Astrocyte (in vitro differentiated cells and primary cell): ENCODE results near the gene MYO3B. TPM values are rescaled to one million over a fixed set of nuclear protein-coding genes. Genes with fewer than 3 reads are reported as not detected.

Source experiments
- DNase-seq: peaks from one replicate; pipeline ENCODE4 v3.0.0-alpha.2; 2010; ENCODE audit warnings: low read depth
- FAIRE-seq: peaks from 2 replicates; lab custom pipeline; 2011; peaks lifted over from hg19 to GRCh38; lab: Jason Lieb, UNC
- H2AFZ ChIP-seq: 2 replicates; pipeline ENCODE4 v1.6.0; 2012; ENCODE audit warnings: low read depth, low read length, inconsistent platforms
- H3K27ac ChIP-seq: 2 replicates; pipeline ENCODE4 v1.5.1; 2011; ENCODE audit warnings: low read depth, low read length, inconsistent platforms
- H3K27me3 ChIP-seq: 2 replicates; pipeline ENCODE4 v1.6.0; 2011; ENCODE audit warnings: low read length, inconsistent platforms; ENCODE audit not compliant: insufficient read depth
- H3K36me3 ChIP-seq: 2 replicates; pipeline ENCODE4 v1.5.1; 2011; ENCODE audit warnings: low read length, inconsistent platforms; ENCODE audit not compliant: insufficient read depth
- H3K4me1 ChIP-seq: 2 replicates; pipeline ENCODE4 v1.5.1; 2011; ENCODE audit warnings: low read length, inconsistent platforms; ENCODE audit not compliant: insufficient read depth
- H3K4me2 ChIP-seq: 2 replicates; pipeline ENCODE4 v1.6.0; 2012; ENCODE audit warnings: low read length, inconsistent platforms
- H3K4me3 ChIP-seq: 2 replicates; pipeline ENCODE4 v1.5.1; 2011; ENCODE audit warnings: low read depth, mild to moderate bottlenecking, low read length, inconsistent platforms; ENCODE audit not compliant: insufficient read depth
- H3K79me2 ChIP-seq: 2 replicates; pipeline ENCODE4 v1.6.0; 2012; ENCODE audit warnings: mild to moderate bottlenecking, low read length, inconsistent platforms; ENCODE audit not compliant: insufficient read depth
- H3K9ac ChIP-seq: 2 replicates; pipeline ENCODE4 v1.6.0; 2012; ENCODE audit warnings: mild to moderate bottlenecking, low read length, inconsistent platforms
- H3K9me3 ChIP-seq: 2 replicates; pipeline ENCODE4 v1.5.1; 2012; ENCODE audit warnings: low read depth, mild to moderate bottlenecking, low read length, inconsistent platforms; ENCODE audit not compliant: insufficient read depth
- H4K20me1 ChIP-seq: 2 replicates; pipeline ENCODE4 v1.6.0; 2012; ENCODE audit warnings: low read length, inconsistent platforms; ENCODE audit not compliant: insufficient read depth
- H3K27ac Mint-ChIP-seq: one replicate; pipeline ENCODE4 v1.8.0; 2021; ENCODE audit warnings: mild to moderate bottlenecking, mixed read lengths; ENCODE audit not compliant: unreplicated experiment
- H3K27me3 Mint-ChIP-seq: one replicate; pipeline ENCODE4 v1.8.0; 2021; ENCODE audit warnings: low read depth, mixed read lengths; ENCODE audit not compliant: unreplicated experiment
- H3K36me3 Mint-ChIP-seq: one replicate; pipeline ENCODE4 v1.8.0; 2021; ENCODE audit warnings: low read depth, mixed read lengths; ENCODE audit not compliant: unreplicated experiment
- H3K4me1 Mint-ChIP-seq: one replicate; pipeline ENCODE4 v1.8.0; 2021; ENCODE audit warnings: low read depth, mixed read lengths; ENCODE audit not compliant: unreplicated experiment
- H3K4me3 Mint-ChIP-seq: one replicate; pipeline ENCODE4 v1.8.0; 2021; ENCODE audit warnings: mild to moderate bottlenecking, moderate library complexity, mixed read lengths; ENCODE audit not compliant: unreplicated experiment
- H3K9me3 Mint-ChIP-seq: one replicate; pipeline ENCODE4 v1.8.0; 2021; ENCODE audit warnings: mild to moderate bottlenecking, mixed read lengths; ENCODE audit not compliant: unreplicated experiment
- EZH2 ChIP-seq: IDR thresholded peaks from 2 replicates; pipeline ENCODE4 v1.6.1; 2012; ENCODE audit warnings: mild to moderate bottlenecking, low read length, inconsistent platforms; ENCODE audit not compliant: insufficient read depth
- total RNA-seq: library from RNA; stranded (reverse); gene quantifications from 2 replicates; pipeline ENCODE4 v1.2.1, GENCODE V29; 2021
- TF ChIP-seq, protein P1 (sequence below): IDR thresholded peaks from 2 replicates; pipeline ENCODE4 v1.5.1; 2011; ENCODE audit warnings: low read depth, mild to moderate bottlenecking, inconsistent platforms, low read length, moderate library complexity; ENCODE audit not compliant: insufficient read depth

Gene MYO3B
- total RNA-seq, 1 donor from 2014 or later = not detected

DNA sequence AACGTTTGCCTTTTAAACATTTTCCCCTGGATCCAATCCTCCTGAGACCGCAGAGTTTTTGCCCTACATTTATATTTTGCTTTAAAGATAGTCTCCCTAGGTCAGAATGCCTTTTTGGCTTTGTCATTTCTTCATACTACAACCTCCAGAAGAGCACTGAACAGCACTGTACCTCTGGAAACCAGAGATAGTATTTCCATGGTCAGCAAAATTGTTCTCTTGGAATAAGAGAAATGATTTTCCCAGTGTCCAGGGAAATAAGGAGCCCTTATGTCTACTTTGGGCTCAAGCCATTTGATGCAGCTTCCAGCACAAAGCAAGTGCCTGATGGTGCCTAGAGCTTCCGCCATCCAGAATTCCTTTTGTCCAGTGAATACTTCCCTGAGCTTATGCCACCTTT, 461.7 kb downstream of the MYO3B start:
- H3K4me3 ChIP-seq = no peak overlapping the region
- H3K27ac ChIP-seq = no peak overlapping the region
- TF ChIP-seq, protein P1, sequence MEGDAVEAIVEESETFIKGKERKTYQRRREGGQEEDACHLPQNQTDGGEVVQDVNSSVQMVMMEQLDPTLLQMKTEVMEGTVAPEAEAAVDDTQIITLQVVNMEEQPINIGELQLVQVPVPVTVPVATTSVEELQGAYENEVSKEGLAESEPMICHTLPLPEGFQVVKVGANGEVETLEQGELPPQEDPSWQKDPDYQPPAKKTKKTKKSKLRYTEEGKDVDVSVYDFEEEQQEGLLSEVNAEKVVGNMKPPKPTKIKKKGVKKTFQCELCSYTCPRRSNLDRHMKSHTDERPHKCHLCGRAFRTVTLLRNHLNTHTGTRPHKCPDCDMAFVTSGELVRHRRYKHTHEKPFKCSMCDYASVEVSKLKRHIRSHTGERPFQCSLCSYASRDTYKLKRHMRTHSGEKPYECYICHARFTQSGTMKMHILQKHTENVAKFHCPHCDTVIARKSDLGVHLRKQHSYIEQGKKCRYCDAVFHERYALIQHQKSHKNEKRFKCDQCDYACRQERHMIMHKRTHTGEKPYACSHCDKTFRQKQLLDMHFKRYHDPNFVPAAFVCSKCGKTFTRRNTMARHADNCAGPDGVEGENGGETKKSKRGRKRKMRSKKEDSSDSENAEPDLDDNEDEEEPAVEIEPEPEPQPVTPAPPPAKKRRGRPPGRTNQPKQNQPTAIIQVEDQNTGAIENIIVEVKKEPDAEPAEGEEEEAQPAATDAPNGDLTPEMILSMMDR = no peak
- TF ChIP-seq EZH2 = no peak
- H3K9me3 ChIP-seq = no peaks in the 10 kb centered on the region
- no peak overlapping the region for H3K9ac ChIP-seq
- H3K27me3 Mint-ChIP-seq = peaks cover 3% of the 10 kb centered on the region
- H3K36me3 ChIP-seq = no peaks in the 10 kb centered on the region
- H3K27me3 ChIP-seq = no peaks in the 10 kb centered on the region
- FAIRE-seq = no peak
- H3K4me3 Mint-ChIP-seq = no peak overlapping the region
- DNase-seq = no peak
- H2AFZ ChIP-seq = no peak overlapping the region
- no peaks in the 10 kb centered on the region for H3K4me1 Mint-ChIP-seq
- H3K27ac Mint-ChIP-seq = no peak overlapping the region
- H3K9me3 Mint-ChIP-seq = peaks cover 2% of the 10 kb centered on the region
- H3K4me1 ChIP-seq = no peaks in the 10 kb centered on the region
- no peaks in the 10 kb centered on the region for H4K20me1 ChIP-seq
- H3K79me2 ChIP-seq = no peaks in the 10 kb centered on the region
- no peak overlapping the region for H3K4me2 ChIP-seq
- no peaks in the 10 kb centered on the region for H3K36me3 Mint-ChIP-seq

DNA sequence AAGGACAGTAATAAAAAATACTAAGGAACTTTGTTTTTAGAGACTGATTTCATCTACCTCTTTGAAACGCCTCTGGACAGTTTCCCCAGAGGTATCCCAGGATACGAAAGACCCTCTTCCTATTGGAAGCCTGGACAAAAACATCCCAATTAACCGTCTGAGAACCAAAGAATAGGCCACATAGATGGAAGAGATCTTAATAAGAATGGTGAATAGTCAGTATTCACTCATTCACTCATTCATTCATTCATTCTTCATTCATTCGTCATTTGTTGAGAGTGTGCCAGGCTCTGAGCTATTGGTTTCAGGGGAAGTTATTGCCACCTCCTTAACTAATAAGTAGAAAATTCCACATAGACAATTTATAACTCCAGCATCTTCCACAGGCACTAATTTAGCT, 464.0 kb downstream of the MYO3B start:
- no peaks in the 10 kb centered on the region for H3K4me1 ChIP-seq
- no peaks in the 10 kb centered on the region for H4K20me1 ChIP-seq
- FAIRE-seq (no peak), DNase-seq (no peak)
- Mint-ChIP-seq H3K27me3 (peaks cover 6% of the 10 kb centered on the region), H3K36me3 (no peaks in the 10 kb centered on the region), H3K4me3 (no peak overlapping the region), H3K4me1 (no peaks in the 10 kb centered on the region), H3K9me3 (no peaks in the 10 kb centered on the region), H3K27ac (no peak overlapping the region)
- no peak overlapping the region for H3K4me3 ChIP-seq
- no peak overlapping the region for H3K27ac ChIP-seq
- no peak overlapping the region for H3K4me2 ChIP-seq
- no peaks in the 10 kb centered on the region for H3K79me2 ChIP-seq
- no peak overlapping the region for H3K9ac ChIP-seq
- H3K36me3 ChIP-seq = no peaks in the 10 kb centered on the region
- no peaks in the 10 kb centered on the region for H3K9me3 ChIP-seq
- no peak overlapping the region for H2AFZ ChIP-seq
- TF ChIP-seq, protein P1 = no peak
- TF ChIP-seq EZH2 = no peak
- H3K27me3 ChIP-seq = no peaks in the 10 kb centered on the region

DNA sequence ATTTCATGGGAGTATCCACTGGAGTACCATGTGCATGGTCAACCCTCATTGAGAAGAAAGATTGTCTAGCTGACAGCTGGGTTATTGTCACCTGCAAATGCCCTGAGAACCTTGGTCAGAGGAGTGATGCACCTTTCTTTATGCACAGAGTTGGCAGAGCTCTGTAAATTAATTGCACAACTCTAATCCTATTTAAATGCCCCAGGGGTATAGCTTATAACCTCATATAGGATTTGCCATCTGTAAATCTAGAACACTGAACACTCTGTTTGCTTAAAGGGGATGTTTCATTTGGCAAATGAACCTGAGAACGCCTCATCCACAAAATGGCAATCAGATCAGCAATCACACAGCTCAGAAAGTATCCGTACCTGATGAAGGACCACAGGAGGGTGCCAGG, 465.4 kb downstream of the MYO3B start:
- no peak overlapping the region for H3K27ac Mint-ChIP-seq

More for the DNA sequence above, 465.4 kb downstream of the MYO3B start:
- Mint-ChIP-seq H3K4me1 (no peaks in the 10 kb centered on the region), H3K27me3 (peaks cover 6% of the 10 kb centered on the region), H3K4me3 (no peak overlapping the region), H3K9me3 (no peaks in the 10 kb centered on the region), H3K36me3 (no peaks in the 10 kb centered on the region)
- H3K27ac ChIP-seq = no peak overlapping the region
- no peaks in the 10 kb centered on the region for H3K27me3 ChIP-seq
- H3K36me3 ChIP-seq = no peaks in the 10 kb centered on the region
- TF ChIP-seq, protein P1 = no peak
- no peak for TF ChIP-seq EZH2
- H3K4me3 ChIP-seq = no peak overlapping the region
- no peak overlapping the region for H2AFZ ChIP-seq
- H3K4me2 ChIP-seq = no peak overlapping the region
- DNase-seq (no peak), FAIRE-seq (no peak)
- H4K20me1 ChIP-seq = no peaks in the 10 kb centered on the region
- no peaks in the 10 kb centered on the region for H3K9me3 ChIP-seq
- no peaks in the 10 kb centered on the region for H3K4me1 ChIP-seq
- H3K79me2 ChIP-seq = no peaks in the 10 kb centered on the region
- no peak overlapping the region for H3K9ac ChIP-seq
